ENCODE data around the gene CEP57.
"Not testable (repeated sequence)": the region's sequence is repeated elsewhere in the genome, so short reads cannot be mapped to it uniquely, and the experiment has no call there.

Gene CEP57

DNA sequence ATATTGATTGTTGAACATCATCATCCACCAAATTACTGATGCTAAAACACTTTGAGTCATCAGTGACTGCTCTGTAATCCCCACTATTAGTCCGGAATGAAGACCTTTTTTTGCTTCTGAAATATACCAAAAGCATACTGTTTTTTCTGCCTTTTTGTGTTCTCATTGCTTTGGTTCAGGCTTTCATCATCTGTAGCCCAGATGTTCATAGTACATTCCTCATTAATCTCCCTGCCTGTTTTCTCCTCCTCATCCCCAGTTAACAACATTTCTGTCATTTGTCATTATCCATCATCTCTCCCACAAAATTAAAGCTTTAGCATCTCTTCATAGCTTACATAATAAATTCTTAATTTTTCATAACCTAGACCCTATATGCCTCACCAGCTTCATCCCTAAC lies 9.2 kb downstream of the CEP57 start:
- DNase-seq = no peak

DNA sequence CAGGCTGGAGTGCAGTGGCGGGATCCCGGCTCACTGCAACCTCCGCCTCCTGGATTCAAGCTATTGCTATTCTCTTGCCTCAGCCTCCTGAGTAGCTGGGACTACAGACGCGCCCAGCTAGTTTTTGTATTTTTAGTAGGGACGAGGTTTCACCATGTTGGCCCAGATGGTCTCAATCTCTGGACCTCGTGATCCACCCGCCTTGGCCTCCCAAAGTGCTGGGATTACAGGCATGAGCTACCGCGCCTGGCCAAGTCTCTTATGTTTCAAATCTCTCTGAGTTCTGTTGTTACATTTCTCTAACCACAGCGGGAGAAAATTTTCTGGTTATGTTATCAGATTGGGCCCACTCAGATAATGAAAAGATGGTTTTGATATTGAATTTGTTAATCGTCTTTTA lies 10.1 kb downstream of the CEP57 start:
- no peak for DNase-seq

DNA sequence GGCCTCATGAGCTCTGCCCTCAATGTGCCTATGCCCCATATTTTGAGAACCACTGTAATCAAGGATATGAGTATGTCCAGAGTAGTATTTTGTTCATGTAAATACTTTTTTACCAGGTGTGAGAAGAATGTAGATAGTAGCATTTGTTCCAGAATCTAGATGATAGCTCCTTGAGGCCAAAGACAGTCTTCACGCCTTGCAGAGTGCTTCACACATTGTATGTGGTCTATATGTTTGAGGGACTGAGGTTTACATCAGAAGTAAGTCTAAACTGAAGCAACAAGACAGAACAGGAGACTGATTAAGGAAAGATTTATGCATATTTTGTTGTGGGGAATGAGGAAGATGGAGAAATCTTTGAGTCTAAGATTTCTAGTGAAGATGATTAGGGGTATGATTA lies 12.5 kb downstream of the CEP57 start:
- DNase-seq = no peak

DNA sequence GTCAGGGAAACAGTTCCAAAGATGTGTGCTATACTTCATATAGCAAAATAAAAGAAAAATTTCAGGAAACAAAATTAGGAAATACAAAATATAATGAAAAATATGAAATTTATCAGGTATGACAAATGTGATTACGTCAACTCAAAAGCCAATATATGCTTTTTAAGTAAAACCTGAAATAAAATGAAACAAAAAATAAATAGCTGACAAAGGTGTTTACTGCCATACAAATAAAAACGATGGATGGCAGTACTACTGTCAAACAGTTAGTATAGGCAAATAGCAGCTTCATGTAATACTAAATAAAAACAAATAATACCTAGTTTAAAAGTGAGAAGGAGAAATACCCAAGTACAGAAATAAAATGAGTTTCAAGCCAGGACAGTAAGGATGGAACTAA lies 13.7 kb downstream of the CEP57 start:
- no peak for DNase-seq

DNA sequence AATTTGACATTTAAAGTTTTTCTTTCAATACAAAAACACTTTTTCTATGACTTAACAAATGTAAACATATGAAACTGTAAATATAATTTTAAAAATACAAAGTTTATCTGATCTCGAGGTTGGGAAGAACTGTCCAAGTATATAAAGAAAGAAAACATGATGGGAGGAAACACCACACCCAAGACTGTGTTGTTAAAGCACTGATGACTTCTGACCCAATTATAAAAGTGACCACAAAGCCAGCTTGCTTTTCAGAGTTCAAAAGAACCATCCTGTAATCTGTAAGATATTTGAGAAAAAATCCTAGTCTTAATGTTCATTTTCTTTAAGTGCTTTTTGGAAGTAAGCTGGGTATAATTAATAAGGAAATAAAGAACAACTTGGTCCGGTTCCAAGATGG lies 15.6 kb downstream of the CEP57 start:
- DNase-seq = no peak

DNA sequence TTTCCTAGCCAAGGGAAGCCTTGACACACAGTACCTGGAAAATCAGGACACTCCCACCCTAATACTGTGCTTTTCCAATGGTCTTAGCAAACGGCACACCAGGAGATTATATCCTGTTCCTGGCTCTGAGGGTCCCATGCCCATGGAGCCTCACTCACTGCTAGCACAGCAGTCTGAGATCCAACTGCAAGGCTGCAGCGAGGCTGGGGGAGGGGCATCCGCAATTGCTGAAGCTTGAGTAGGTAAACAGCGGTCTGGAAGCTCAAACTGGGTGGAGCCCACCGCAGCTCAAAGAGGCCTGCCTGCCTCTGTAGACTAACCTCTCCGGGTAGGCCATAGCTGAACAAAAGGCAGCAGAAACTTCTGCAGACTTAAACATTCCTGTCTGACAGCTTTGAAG lies 16.2 kb downstream of the CEP57 start:
- not testable (repeated sequence) for DNase-seq

DNA sequence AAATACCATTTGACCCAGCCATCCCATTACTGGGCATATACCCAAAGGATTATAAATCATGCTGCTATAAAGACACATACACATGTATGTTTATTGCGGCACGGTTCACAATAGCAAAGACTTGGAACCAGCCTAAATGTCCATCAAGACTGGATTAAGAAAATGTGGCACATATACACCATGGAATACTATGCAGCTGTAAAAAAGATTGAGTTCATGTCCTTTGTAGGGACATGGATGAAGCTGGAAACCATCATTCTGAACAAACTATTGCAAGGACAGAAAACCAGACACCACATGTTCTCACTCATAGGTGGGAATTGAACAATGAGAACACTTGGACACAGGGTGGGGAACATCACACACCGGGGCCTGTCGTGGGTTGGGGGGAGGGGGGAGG lies 20.8 kb downstream of the CEP57 start:
- not testable (repeated sequence) for DNase-seq

DNA sequence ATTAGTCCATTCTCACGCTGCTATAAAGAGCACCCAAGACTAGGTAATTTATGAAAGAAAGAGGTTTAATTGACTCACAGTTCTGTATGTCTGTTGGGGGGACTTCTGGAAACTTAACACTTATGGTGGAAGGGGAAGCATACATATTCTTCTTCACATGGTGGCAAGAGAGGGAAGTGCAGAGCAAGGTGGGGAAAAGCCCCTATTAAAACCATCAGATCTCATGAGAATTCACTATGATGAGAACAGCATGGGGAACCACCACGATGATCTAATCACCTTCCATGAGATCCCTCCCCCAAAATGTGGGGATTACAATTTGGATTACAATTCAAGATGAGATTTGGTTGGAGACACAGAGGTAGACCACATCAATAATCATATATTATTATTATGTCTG lies 25.7 kb downstream of the CEP57 start:
- DNase-seq = no peak

DNA sequence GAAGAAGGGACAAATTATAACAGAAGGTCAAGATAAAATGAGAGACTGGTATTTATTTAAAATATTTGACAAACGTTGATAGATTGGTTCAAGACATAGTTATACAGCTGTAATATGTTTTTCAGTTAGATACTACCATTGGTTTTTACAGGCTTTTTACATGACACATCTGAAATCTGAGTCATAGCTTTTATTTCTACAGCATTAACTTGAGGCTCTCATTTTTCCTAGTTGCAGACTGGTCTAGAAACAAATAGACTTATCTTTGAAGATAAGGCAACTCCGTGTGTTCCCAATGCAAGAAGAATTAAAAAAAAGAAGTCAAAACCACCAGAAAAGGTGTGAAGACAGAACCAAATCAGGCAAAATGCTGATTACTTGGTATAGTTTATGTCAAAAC lies 31.3 kb downstream of the CEP57 start:
- DNase-seq = no peak

DNA sequence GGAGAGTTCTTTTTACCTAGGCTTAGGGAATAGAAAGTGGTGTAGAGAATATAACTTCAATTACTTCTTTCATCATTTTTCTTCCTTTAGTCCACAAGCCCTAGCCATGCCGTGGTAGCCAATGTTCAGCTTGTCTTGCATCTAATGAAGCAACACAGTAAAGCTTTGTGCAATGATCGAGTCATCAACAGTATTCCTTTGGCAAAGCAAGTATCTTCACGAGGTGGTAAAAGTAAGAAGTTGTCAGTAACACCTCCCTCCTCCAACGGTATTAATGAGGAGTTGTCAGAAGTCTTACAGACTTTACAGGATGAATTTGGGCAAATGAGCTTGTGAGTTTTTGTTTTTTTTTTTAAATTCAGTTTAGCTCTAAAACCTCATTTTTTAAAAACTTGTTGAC lies 37.4 kb downstream of the CEP57 start:
- no peak for DNase-seq

DNA sequence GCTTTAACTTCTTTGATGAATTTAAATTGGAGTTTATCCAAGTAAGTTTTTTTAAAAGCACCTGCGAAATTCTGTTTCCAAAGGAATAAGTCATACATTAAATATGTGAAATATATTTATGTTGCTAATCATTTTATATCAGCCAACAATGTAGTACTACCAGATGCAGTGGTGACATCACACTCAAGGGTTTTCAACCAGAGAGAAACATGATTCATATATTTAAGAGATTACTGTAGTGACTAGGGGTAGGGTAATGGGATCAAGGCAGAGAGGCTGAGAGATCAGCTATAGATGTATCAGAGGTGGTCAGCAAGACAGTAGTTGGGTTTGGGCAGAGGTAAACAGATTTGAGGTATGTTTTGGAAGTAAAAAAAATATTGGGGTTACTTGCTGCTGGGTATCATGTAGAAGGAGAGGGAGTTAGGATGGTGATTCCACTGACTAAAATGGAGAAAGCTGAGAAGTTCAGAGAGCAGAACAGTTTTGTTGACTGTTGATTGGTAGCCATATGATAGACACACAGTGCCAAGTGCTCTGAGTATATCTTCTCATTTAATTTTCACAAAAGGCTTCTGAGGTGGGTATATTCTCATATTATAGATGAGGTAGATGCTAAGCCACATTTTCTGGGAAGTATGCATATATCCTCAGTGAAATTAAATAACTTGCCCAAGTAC lies 39.4 kb downstream of the CEP57 start:
- no peak for DNase-seq

DNA sequence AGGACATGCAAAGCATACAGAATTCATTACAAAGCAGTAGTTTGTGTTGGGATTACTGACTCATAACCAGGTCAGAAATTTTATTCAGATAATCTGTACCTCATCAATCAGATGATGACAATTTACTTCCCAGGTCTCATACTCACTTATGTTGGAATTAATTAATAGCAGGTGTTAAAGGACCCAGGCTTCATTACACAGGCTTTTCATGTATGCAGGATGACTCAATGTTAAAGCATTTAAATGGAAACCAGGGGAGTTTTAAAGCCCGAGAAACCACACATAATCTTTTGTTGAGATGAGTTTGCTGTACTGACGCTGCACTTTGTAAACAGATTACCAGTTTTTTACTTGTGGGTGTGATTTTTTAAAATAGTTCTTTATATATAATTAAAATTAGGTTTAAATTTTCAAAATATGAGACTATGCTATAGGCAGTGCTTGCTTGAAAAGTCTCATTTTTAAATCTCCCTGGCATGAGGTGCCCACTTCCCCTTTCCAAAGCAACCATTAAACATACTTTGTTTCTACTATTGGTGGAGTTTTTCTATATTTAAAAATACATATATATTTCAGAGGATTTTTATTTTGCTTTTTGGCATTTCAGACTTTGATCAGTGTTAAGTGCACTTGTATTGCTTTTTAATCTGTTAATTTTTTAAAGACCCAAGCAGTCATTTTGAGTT lies 41.0 kb downstream of the CEP57 start:
- DNase-seq = no peak

DNA sequence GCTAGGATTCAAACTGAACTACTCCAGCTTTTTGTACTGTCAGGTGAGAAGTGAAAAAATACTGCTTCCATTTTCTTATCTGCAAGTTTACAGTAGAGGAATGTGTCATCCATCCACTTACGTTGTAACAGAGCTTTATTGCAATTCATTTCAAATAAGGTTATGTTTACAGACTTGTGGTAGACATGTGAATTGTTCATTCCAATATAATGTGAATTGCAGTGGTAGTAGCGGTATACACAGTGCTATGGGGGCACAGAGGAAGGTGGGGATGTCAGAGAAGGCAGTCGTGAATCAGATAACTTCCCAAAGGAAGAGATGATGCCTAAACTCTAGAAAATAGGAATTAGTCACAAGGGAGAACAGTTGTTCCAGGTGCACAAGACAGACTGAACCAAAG lies 42.5 kb downstream of the CEP57 start:
- no peak for DNase-seq

DNA sequence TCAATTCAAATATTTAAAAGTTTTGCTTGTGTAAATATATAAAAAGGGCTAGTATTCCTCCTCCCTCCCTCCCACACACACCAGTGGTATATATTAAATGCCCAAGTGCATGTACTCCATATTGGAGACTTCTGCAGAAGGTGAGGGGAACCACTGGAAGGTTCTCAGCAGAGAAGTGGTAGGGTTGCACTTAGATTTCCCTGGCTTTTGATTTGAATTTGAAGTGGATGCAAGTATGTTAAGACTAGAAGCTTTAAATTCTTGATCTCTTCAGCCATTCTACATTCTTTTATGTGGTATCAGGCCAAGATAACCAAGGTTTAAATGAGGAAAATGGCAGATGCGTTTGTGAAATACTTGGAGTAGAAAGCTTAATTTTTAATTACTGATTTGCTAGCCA lies 43.1 kb downstream of the CEP57 start:
- no peak for DNase-seq

DNA sequence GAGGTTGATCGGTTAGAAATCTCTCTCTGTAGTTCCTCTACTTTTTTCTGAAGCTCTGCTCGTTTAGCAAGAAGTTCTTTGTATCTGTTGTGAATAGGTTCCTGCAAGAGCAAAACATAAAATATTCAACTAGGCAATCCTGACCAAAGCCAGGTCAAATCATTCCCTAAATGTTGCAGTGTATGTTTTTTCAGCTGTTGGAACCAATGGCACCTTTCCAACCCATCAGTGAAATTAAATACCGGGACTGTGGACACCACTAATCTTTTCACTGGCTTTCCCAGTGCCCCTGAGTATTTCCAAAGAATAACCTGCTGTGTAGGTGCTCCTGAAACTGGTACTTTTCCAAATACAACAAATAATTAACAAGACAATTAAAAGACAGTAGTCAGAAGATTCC lies 45.1 kb downstream of the CEP57 start:
- DNase-seq = no peak

DNA sequence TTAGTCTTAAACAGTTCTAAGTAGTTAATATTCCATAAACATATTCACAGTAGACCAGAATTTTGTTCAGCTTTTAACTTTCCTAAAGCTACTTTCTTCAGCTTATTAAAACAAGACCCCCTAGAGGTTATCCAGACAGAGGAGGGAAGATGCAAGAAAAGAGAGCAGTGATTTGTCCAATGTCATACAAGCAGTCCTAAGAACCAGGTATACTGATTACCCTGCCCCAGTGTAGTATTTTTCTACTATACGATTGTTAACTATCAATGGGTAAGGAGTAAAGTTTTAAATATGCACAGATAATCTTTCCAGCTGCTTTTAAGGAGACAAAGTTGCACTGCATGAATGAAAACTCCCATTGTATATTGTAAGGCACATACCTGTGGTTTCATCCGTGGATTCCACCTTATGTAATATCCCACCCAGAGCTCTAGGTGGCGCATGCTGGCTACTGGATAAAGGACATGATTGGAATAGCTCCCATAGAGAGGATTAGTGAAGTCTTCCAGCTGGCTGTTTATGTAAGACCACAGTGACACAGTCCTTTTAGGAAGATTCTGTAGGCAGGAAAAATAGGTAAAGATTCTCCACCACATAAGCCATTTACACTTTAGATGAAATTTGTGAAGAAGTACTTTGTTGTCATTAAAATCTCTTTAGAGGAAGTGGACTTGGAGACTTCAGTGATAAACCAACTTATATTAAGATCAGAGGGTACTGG lies 45.6 kb downstream of the CEP57 start:
- peak; percentile 66 for DNase-seq

DNA sequence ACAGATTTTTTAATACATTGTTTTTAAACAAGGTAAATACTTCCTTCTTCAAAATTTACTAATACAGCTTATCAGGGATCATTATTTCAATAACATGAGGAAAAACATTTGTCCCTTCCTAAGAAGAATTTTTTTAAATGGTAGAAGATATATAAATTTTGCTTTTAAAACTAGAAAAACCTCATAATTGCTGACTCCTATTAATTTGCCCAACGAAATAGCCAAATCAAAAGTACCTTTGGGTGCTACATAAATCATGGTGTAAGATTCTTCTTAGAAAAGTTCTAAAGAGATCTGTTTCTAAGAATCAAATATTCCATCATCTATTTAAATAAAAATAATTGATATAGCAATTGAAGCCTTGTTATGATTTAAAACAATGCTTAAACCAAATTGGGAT lies 54.9 kb downstream of the CEP57 start:
- DNase-seq = no peak

DNA sequence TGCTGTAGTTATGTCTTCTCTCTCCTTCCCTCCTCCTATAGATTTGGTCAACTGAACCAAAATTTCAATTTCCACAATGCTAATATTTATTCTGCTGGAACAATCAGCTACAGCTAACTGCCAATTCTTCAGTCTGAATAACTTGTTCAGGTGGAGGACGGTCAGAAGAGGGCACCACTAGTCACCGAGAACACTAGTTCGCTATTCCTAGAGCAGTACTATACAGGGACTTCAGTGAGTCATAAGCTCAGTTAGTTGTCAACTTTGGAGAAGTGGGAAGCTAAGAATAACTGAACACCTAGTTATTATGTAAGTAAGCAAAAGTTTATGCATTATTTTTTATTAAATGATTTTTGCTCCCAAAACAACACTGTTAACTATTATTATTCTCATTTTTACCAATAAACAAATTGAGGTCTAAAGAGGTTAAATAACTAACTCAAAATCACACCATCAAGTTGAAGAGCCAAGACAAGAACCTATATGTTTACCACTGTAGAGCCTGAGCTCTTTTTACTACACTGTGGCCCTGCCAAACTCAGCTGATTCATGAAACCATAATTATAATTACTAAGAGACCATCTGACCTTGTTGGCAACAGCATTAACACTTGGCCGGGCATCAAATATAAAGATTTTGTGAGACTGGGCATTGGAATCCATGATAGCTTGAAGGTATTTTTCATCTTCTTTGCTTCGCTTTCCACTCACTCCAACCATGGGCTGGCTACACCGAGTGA lies 59.0 kb downstream of the CEP57 start:
- DNase-seq = peak; percentile 39

DNA sequence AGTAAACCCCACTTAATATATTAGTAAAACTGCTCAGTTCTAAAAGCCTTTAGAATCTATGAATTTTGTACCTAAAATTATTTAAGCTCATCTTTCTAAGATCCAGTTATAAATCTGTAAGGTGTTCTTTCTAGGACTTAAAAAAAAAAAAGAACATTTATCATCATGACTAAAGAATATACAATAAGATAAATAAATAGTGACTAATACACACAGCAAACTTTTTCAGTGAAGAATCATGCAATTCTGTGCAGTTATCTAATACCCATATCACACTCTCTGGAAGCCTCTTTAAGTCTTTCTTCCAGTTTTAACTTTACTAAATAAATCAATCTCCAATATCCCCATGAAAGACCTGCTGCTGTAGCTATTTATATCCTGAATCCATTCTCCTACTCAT lies 59.8 kb downstream of the CEP57 start:
- no peak for DNase-seq

DNA sequence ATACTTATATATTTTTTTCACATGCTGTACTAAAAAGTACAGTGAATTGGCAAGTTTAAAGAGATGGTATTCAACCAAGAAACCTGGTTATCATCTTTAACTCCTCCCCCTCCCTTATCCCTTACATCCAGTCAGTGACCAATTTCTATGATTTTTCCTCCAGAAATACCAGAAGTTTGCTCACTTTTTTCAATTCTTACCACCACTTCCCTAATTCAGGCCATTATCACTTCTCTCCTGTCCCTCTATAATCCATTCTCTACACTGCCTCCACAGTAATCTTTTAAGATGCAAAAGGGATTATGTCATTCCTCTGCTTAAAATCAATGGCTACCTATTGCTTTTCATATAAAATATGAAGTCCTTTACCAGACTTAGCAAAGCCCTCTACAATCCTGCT lies 62.8 kb downstream of the CEP57 start:
- no peak for DNase-seq

DNA sequence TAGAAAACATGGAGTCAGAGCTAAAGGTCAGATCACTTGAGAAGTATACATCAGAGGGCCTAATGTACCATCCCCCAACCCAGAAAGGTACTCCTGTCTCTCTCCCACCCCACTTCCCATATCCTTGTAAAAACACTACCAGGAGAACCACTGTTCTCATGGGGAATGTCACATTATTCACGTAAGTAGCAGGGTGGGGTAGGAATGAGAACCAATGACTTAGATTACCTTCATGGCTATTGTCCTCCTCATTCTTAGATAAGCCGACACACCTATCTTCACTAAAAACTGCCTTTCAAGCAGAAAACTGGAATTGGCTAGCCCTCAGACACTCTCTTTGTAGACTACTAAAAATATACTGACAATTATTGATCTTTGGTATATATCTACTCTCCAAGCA lies 63.6 kb downstream of the CEP57 start:
- no peak for DNase-seq

DNA sequence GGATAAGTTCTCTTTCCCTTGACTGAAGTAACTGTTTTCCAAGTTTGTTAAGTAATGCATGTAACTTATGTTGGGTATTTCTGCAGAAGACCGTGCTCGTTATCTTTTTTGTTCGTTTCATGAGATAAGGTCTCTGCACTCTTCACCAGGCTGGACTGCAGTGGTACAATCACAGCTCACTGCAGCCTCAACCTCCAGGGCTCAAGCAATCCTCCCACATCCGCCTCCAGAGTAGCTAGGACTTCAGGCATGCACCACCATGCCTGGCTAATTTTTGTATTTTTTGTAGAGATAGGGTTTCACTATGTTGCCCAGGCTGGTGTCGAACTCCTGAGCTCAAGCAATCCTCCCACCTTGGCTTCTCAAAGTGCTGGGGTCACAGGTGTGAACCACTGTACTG lies 64.1 kb downstream of the CEP57 start:
- not testable (repeated sequence) for DNase-seq

DNA sequence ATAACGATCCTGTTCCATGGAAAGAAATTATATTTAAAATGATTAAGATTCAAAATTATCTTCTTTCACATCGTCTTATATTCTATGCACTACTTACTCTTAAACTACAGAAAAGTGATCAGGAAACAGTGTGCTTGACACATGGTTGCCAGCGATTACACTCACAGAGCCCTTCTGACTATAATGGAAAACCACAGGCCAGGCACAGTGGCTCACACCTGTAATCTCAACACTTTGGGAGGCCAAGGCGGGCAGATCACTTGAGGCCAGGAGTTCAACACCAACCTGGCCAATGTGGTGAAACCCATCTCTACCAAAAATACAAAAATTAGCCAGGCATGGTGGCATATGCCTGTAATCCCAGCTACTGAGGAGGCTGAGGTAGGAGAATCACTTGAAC lies 69.7 kb downstream of the CEP57 start:
- DNase-seq = not testable (repeated sequence)
